ENCODE measurements around the gene OR11A1. TPM values are rescaled to one million over a fixed set of nuclear protein-coding genes. Genes with fewer than 3 reads are reported as not detected.
"Not testable (repeated sequence)": the region's sequence is repeated elsewhere in the genome, so short reads cannot be mapped to it uniquely, and the experiment has no call there.

The OR11A1 gene
- total RNA-seq, 1 donor from 2014 or later: not detected

DNA sequence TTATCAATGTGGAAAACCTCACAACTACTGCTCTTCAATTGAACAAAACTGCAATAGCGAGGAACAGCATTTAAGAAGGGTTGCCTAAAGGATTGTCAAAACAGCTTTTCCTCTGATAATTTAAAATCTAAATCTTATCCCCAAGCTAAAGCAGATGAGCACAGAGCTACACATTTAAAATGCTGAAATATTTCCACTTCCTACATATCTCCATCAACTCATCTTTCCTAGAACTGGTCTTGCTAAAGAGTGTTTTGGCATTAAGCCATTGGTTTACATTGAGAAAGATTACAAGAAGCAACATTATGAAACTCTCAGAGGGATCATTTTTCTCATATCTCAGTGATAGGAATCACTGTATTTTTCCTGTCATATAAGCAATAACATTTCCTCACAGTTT lies 14.2 kb downstream of the OR11A1 start:
- Mint-ChIP-seq H3K36me3 (ENCODE audit: insufficient read depth) (no peaks in the 10 kb centered on the region), H3K9me3 (ENCODE audit: low read depth) (peaks cover 8% of the 10 kb centered on the region), H3K4me1 (ENCODE audit: low read depth) (peaks cover 7% of the 10 kb centered on the region), H3K27me3 (peaks cover 28% of the 10 kb centered on the region), H3K27ac (no peak overlapping the region), H3K4me3 (ENCODE audit: low read depth) (no peak overlapping the region)
- DNase-seq (ENCODE audit: low spot score, unreplicated experiment): no peak
- TF ChIP-seq, protein P1, sequence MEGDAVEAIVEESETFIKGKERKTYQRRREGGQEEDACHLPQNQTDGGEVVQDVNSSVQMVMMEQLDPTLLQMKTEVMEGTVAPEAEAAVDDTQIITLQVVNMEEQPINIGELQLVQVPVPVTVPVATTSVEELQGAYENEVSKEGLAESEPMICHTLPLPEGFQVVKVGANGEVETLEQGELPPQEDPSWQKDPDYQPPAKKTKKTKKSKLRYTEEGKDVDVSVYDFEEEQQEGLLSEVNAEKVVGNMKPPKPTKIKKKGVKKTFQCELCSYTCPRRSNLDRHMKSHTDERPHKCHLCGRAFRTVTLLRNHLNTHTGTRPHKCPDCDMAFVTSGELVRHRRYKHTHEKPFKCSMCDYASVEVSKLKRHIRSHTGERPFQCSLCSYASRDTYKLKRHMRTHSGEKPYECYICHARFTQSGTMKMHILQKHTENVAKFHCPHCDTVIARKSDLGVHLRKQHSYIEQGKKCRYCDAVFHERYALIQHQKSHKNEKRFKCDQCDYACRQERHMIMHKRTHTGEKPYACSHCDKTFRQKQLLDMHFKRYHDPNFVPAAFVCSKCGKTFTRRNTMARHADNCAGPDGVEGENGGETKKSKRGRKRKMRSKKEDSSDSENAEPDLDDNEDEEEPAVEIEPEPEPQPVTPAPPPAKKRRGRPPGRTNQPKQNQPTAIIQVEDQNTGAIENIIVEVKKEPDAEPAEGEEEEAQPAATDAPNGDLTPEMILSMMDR (IDR thresholded peaks at IDR 0.05; ENCODE audit: unreplicated experiment): no peak

DNA sequence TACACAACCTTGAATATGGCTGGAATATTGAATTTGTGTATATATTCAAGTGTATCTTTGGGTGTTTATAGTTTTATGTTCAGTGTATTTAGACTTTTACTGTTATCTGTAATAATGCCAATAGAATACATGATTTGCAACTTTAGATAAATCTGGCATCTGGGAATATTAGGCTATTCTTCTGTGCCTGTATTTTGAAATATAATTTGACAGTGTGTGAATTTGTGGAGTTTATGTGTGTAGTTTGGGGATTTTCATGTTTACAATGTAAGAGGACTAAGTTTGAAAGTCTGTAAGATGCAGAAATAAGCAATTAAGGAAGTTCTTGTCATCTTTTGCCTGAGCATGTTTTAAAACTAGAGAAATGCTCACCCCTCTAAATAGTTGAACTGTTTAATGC lies 17.9 kb downstream of the OR11A1 start, which contains the start of gene OR10C1:
Gene OR10C1 (plus strand): TSS at position 301 of the 400 bp plus-strand sequence. CDS start 710 bp downstream, outside the sequence.
- TF ChIP-seq, protein P1 (IDR thresholded peaks at IDR 0.05; ENCODE audit: unreplicated experiment): no peak

DNA sequence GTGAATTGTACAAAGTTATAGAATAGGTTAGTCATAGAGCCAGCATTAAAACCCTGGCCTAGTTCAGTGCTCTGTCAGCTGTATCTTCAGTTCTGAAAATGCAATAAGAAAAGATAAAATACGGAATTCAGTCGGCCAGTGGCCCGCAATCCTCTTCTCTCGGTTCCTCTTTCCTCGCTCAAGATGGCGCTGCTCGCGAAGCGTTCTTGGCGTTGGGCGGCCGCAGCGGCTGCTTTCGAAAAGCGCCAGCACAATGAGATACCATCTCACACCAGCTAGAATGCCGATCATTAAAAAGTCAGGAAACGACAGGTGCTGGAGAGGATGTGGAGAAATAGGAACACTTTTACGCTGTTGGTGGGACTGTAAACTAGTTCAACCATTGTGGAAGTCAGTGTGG lies 20.1 kb downstream of the OR11A1 start:
- not testable (repeated sequence) for H3K9me3 Mint-ChIP-seq (ENCODE audit: low read depth); H3K36me3 Mint-ChIP-seq (ENCODE audit: insufficient read depth); DNase-seq (ENCODE audit: low spot score, unreplicated experiment); H3K4me1 Mint-ChIP-seq (ENCODE audit: low read depth); H3K27ac Mint-ChIP-seq; H3K4me3 Mint-ChIP-seq (ENCODE audit: low read depth)
- peaks cover 28% of the 10 kb centered on the region for H3K27me3 Mint-ChIP-seq

More for the DNA sequence above, 17.9 kb downstream of the OR11A1 start, which contains the start of gene OR10C1:
- peaks cover 7% of the 10 kb centered on the region for H3K4me1 Mint-ChIP-seq (ENCODE audit: low read depth)
- H3K36me3 Mint-ChIP-seq (ENCODE audit: insufficient read depth): no peaks in the 10 kb centered on the region
- peaks cover 29% of the 10 kb centered on the region for H3K27me3 Mint-ChIP-seq
- H3K9me3 Mint-ChIP-seq (ENCODE audit: low read depth): peaks cover 4% of the 10 kb centered on the region
- peak within 1 kb of the TSS; percentile 21 for H3K27ac Mint-ChIP-seq
- H3K4me3 Mint-ChIP-seq (ENCODE audit: low read depth): no peak within 1 kb of the TSS
- no peak for DNase-seq (ENCODE audit: low spot score, unreplicated experiment)

DNA sequence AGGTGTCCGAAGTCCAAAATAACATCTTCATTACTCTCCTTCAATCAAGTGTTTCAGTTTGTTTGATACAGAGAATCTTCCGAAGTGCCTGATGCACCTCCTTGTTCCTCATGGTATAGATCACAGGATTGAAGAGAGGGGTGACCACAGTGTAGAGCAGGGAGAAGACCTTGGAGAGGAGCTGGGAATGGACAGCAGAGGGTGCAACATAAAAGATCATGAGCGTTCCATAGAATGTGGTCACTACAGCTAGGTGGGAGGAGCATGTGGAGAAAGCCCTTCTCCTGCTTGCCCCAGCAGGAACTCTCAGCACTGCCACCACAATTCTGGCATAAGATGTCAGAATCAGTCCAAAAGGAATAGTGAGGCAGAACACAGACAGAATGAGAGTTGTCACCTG lies 30.2 kb downstream of the OR11A1 start:
- Mint-ChIP-seq H3K27me3 (peaks cover 41% of the 10 kb centered on the region), H3K9me3 (ENCODE audit: low read depth) (peaks cover 5% of the 10 kb centered on the region), H3K36me3 (ENCODE audit: insufficient read depth) (no peaks in the 10 kb centered on the region), H3K4me3 (ENCODE audit: low read depth) (no peak overlapping the region), H3K27ac (no peak overlapping the region), H3K4me1 (ENCODE audit: low read depth) (no peaks in the 10 kb centered on the region)
- DNase-seq (ENCODE audit: low spot score, unreplicated experiment): no peak
- TF ChIP-seq, protein P1 (IDR thresholded peaks at IDR 0.05; ENCODE audit: unreplicated experiment): no peak

DNA sequence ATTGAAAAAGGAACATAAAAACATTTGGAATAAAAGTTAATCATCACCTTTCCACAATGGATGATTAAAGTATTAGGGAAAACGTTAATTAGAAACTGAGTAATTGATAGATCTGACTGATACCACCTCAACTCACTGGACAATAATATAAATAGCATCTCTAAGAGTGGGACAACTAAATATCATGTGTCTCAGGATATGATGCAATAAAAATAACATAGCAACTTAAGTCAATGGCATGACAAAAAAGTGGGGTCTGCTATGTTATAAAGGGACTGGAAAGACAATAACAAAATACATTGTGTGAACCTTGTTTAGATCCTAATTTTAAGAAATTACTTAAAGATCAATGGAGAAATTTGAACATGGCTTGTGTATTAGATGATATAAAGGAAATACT lies 31.8 kb downstream of the OR11A1 start:
- Mint-ChIP-seq H3K4me3 (ENCODE audit: low read depth) (no peak overlapping the region), H3K36me3 (ENCODE audit: insufficient read depth) (no peaks in the 10 kb centered on the region), H3K9me3 (ENCODE audit: low read depth) (peaks cover 5% of the 10 kb centered on the region), H3K4me1 (ENCODE audit: low read depth) (no peaks in the 10 kb centered on the region), H3K27ac (no peak overlapping the region), H3K27me3 (peaks cover 35% of the 10 kb centered on the region)
- TF ChIP-seq, protein P1 (IDR thresholded peaks at IDR 0.05; ENCODE audit: unreplicated experiment): no peak
- DNase-seq (ENCODE audit: low spot score, unreplicated experiment): no peak

DNA sequence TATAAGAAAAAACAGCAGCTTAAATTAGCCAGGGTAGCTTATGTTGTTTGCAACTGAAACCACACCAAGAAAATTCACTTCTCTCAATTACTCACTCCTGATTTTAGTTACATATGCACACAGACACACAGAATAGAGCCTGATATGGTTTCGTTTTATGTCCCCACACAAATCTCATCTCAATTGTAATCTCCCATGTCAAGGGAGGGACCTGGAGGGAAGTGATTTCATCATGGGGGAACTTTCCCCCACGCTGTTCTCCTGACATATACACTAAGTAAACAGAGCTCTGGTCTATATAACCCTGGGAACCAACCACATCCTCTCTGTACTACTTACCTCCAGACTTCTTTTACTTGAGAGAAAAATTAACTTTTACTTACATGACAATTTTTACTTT lies 32.3 kb downstream of the OR11A1 start:
- H3K27me3 Mint-ChIP-seq: peaks cover 34% of the 10 kb centered on the region
- no peak for DNase-seq (ENCODE audit: low spot score, unreplicated experiment)
- TF ChIP-seq, protein P1 (IDR thresholded peaks at IDR 0.05; ENCODE audit: unreplicated experiment): no peak
- peaks cover 5% of the 10 kb centered on the region for H3K9me3 Mint-ChIP-seq (ENCODE audit: low read depth)
- no peaks in the 10 kb centered on the region for H3K36me3 Mint-ChIP-seq (ENCODE audit: insufficient read depth)
- no peak overlapping the region for H3K4me3 Mint-ChIP-seq (ENCODE audit: low read depth)
- no peaks in the 10 kb centered on the region for H3K4me1 Mint-ChIP-seq (ENCODE audit: low read depth)
- H3K27ac Mint-ChIP-seq: no peak overlapping the region

Data from progenitor cell of endocrine pancreas (in vitro differentiated cells).